Esophagus squamous epithelium (tissue), 5 donors: ENCODE results near the gene EEF1A2. TPM values are rescaled to one million over a fixed set of nuclear protein-coding genes. Genes with fewer than 3 reads are reported as not detected.

Source experiments
- DNase-seq: peaks from one replicate; lab custom pipeline; 2025; lab: John Stamatoyannopoulos, UW
- H3K27ac ChIP-seq, 4 donors: fragments of 200-600 bp; sonication (generic); one replicate each; pipeline ENCODE4 v1.5.1; 2016 to 2019; ENCODE audit warnings: mild to moderate bottlenecking in 1 of 4
- H3K27me3 ChIP-seq, 4 donors: fragments of 200-600 bp; sonication (generic); 1 replicate in 3 of 4; 2 replicates in 1 of 4; pipeline versions ENCODE4 v1.5.1 to v1.6.0; 2017 to 2021; ENCODE audit warnings: antibody characterized with exemption in 1 of 4
- H3K36me3 ChIP-seq, 3 donors: fragments of 200-600 bp; sonication (generic); one replicate each; pipeline ENCODE4 v1.5.1; 2016 to 2019
- H3K4me1 ChIP-seq, 3 donors: fragments of 200-600 bp; sonication (generic); one replicate each; pipeline ENCODE4 v1.5.1; 2017 to 2019
- H3K4me3 ChIP-seq, 4 donors: fragments of 200-600 bp; sonication (generic); 1 replicate in 3 of 4; 2 replicates in 1 of 4; pipeline ENCODE4 v1.5.1; 2016 to 2019; ENCODE audit warnings: mild to moderate bottlenecking in 2 of 4, moderate library complexity in 1 of 4
- H3K9me3 ChIP-seq, 3 donors: fragments of 200-600 bp; sonication (generic); one replicate each; pipeline ENCODE4 v1.5.1; 2016 to 2019
- POLR2A ChIP-seq, 4 donors: fragments of 450-650 bp; IDR thresholded peaks; one replicate each; pipeline ENCODE4 v1.6.1; 2017; ENCODE audit warnings: antibody characterized with exemption in 4 of 4, mild to moderate bottlenecking in 4 of 4, moderate library complexity in 3 of 4
- WGBS, 2 donors: methylation state at CpG; one replicate each; pipeline ENCODE4 v1.1.5; 2018; 5-methylcytosine and 5-hydroxymethylcytosine counted together
- intact Hi-C: fragments of 100-400 bp; cut with DNase I; formaldehyde crosslinking; loops from one replicate; pipeline ENCODE4 v1.15.0; 2022
- total RNA-seq, 4 donors: library from RNA; depleted of rRNA; stranded (reverse); fragments of >200 nt; gene quantifications; one replicate each; pipeline ENCODE4 v1.1.0, GENCODE V29; 2016
- TF ChIP-seq, protein P1 (sequence below), 6 experiments: fragments of 450-650 bp in 4 of 6; fragments of 200-600 bp in 2 of 6; sonication (generic) in 2 of 6; IDR thresholded peaks; one replicate each; pipeline ENCODE4 v1.5.1; 2016 to 2019; ENCODE audit warnings: antibody characterized with exemption in 6 of 6, mild to moderate bottlenecking in 4 of 6, moderate library complexity in 4 of 6
- donor health status: DM: yes; HTN: yes; CAD: no.

The EEF1A2 gene
- total RNA-seq, 4 donors from 2014 or later = 0.44 to 3.1 (median 1.9) TPM

DNA sequence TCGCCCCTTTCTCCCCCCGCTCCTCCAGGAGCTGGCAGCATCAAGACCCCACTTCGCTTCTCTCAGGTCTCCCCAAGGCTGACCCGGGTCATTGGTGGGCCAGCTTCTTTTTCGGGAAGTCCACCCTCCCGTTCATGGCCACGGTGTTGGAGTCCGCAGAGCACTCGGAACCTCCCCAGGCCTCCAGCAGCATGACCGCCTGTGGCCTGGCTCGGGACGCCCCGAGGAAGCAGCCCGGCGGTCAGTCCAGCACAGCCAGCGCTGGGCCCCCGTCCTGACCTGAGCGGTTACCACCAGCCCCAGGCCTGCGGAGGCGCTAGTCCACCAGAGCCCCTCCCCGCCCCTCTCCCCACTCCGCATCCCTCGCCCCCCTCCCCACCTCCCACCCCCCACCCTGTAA lies 22.7 kb upstream of the EEF1A2 start:
- Histone ChIP-seq H3K27ac (peak overlapping the region; percentile 85 to 100 (median 96)), H3K4me1 (peaks cover 22 to 69% (median 27%) of the 10 kb centered on the region in 3 donors), H3K27me3 (no peaks in the 10 kb centered on the region), H3K9me3 (no peaks in the 10 kb centered on the region), H3K36me3 (peaks cover 6 to 45% (median 7%) of the 10 kb centered on the region in 3 donors), H3K4me3 (peak overlapping the region; percentile 61 to 95 (median 84))
- DNase-seq = no peak
- no CpG with 5 or more reads among the region's 23 CpGs for WGBS, 2 donors
- intact Hi-C loops = no loop called here
- TF ChIP-seq POLR2A (IDR thresholded peaks at IDR 0.05) = no peak
- TF ChIP-seq, protein P1, sequence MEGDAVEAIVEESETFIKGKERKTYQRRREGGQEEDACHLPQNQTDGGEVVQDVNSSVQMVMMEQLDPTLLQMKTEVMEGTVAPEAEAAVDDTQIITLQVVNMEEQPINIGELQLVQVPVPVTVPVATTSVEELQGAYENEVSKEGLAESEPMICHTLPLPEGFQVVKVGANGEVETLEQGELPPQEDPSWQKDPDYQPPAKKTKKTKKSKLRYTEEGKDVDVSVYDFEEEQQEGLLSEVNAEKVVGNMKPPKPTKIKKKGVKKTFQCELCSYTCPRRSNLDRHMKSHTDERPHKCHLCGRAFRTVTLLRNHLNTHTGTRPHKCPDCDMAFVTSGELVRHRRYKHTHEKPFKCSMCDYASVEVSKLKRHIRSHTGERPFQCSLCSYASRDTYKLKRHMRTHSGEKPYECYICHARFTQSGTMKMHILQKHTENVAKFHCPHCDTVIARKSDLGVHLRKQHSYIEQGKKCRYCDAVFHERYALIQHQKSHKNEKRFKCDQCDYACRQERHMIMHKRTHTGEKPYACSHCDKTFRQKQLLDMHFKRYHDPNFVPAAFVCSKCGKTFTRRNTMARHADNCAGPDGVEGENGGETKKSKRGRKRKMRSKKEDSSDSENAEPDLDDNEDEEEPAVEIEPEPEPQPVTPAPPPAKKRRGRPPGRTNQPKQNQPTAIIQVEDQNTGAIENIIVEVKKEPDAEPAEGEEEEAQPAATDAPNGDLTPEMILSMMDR (IDR thresholded peaks at IDR 0.05) = no peak

DNA sequence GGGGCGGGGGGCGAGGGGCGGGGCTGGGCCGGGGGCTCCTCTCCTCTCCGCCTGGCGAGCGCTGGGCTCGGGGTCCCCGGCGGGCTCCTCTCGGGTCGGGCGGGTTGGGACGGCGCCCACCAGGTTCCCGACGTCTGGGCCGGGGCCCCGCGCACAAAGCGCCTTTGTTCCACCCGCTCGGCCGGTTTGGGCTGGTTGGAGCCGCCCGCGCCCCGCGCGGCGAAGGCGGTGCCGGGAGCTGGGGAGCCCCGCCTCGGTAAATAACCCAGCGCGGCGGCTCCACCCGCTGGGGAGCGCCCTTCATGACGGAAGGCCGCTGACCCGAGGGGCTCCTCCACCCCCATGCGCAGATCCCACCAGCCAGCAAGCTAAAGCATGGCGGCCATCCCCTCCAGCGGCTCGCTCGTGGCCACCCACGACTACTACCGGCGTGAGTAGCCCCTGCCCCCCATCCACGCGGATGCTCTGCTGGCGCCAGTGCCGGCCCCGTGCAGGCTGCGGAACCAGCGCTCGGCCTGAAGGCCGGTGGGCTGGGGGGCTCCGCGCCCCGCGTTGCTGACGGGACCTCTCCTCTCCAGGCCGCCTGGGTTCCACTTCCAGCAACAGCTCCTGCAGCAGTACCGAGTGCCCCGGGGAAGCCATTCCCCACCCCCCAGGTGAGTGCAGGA lies 22.2 kb upstream of the EEF1A2 start:
- 0% methylated on average over 1 to 7 of the region's 68 CpGs for WGBS, 2 donors
- Histone ChIP-seq H3K4me3 (peak overlapping the region; percentile 61 to 95 (median 84)), H3K36me3 (peaks cover 6 to 45% (median 7%) of the 10 kb centered on the region in 3 donors), H3K4me1 (peaks cover 22 to 65% (median 27%) of the 10 kb centered on the region in 3 donors), H3K9me3 (no peaks in the 10 kb centered on the region), H3K27me3 (no peaks in the 10 kb centered on the region), H3K27ac (peak overlapping the region; percentile 85 to 100 (median 96))
- TF ChIP-seq POLR2A (IDR thresholded peaks at IDR 0.05) = no peak
- TF ChIP-seq, protein P1 (IDR thresholded peaks at IDR 0.05) = no peak
- intact Hi-C loops = no loop called here
- no peak for DNase-seq

DNA sequence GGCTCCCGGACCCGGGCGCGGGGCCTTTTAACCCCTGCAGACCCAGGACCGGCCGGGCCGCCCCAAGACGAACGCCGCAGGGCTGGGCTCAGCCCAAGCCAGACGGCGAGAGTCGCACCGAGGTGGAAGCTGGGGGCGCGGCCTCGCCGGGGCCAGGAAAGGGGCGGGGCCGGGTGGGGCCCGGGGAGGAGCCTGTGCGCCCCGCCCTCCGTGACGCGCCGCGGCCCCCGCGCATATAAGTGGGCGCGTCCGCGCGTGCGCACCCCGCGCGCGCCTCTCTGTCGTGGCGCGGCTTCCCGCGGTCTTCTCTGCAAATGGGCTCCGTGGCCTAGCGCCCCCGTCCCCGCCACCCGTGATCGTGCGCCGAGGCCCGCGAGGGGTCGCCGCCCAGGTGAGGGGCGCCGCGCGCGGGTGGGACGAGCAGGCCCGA lies 21.6 kb upstream of the EEF1A2 start, which contains the start of gene PPDPF:
PPDPF (plus strand) TSS at position 262 of the 430 bp plus-strand sequence. CDS start 544 bp downstream, outside the sequence.
- Histone ChIP-seq H3K4me3 (peak within 1 kb of the TSS; percentile 61 to 95 (median 84)), H3K27me3 (no peaks in the 10 kb centered on the region), H3K27ac (peak within 1 kb of the TSS; percentile 85 to 100 (median 96)), H3K4me1 (peaks cover 22 to 60% (median 27%) of the 10 kb centered on the region in 3 donors), H3K9me3 (no peaks in the 10 kb centered on the region), H3K36me3 (peaks cover 6 to 45% (median 7%) of the 10 kb centered on the region in 3 donors)
- no peak for DNase-seq
- TF ChIP-seq, protein P1 (IDR thresholded peaks at IDR 0.05) = no peak
- peak in 3 of 4 donors; percentile 26 to 96 (median 93) for TF ChIP-seq POLR2A (IDR thresholded peaks at IDR 0.05)
- intact Hi-C loops = no loop called here
- no CpG with 5 or more reads among the region's 64 CpGs for WGBS, 2 donors

DNA sequence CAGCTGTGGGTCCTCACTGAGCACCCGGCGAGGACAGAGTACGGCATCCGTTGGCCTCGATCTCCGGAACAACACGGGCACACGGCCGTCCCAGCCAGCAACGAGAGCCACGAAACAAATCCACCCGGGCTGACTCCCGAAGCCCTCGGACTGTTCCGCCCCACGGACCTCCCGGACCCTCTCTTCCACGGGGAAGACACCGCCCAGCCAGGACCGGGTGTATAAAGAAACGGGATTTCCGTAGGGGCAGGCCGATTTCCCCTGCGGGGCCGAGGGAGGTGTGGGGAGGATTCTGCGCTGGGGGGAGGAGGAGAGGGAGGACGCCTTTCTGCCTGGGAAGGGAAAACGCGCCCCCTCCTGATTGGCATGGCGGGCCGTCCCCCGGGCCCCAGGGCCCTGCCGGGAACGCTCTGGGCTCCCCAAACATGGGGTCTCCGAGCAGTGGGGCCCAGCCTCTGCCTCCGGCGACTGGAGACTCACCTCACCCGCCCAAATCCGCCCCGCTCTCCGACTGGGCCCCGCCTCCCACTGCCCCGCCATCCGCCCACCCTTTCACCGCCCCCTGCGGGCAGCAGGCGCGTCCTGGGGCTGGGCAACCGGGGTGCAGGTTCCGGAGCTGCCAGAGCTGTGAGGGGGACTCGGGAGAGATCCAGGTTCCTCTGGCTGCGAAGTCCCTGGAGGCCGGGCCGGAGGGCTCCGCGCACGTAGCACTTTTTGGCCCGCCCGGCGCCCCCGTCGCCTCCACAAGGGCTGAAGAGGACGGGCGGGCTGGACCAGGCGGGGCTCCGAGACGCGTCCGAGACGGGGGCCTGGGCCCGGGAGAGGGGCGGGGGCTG lies 21.0 kb upstream of the EEF1A2 start:
- peak overlapping the region; percentile 61 to 95 (median 84) for H3K4me3 ChIP-seq
- WGBS, 2 donors = 0% methylated on average over 4 of the region's 72 CpGs; no CpG with 5 or more reads in 1 of the 2 donors
- peaks cover 22 to 55% (median 27%) of the 10 kb centered on the region in 3 donors for H3K4me1 ChIP-seq
- no peak for TF ChIP-seq POLR2A (IDR thresholded peaks at IDR 0.05)
- TF ChIP-seq, protein P1 (IDR thresholded peaks at IDR 0.05) = peak in 3 of 6 experiments; percentile 6 to 39 (median 18)
- H3K27ac ChIP-seq = peak overlapping the region; percentile 85 to 100 (median 96)
- H3K9me3 ChIP-seq = no peaks in the 10 kb centered on the region
- intact Hi-C loops = no loop called here
- no peak for DNase-seq
- no peaks in the 10 kb centered on the region for H3K27me3 ChIP-seq
- H3K36me3 ChIP-seq = peaks cover 6 to 45% (median 7%) of the 10 kb centered on the region in 3 donors
